Stimulated activated memory B cell treated with anti-CD40 and anti-IgM and Interleukin-4, amounts not matched to agents 10 μg/mL and 1 μg/mL and 100 μg/mL, for 72 hours (primary cell): Measurements from ENCODE around the gene LSM14A.

ENCODE experiments used
- ATAC-seq: fragments of 150-1000 bp; cut with Tn5 transposase; 2 replicates; pipeline ENCODE4 v1.10.0; 2021
- H3K27ac Mint-ChIP-seq: one replicate; pipeline ENCODE4 v1.8.0; 2022; ENCODE audit warnings: mild to moderate bottlenecking, mixed read lengths
- H3K27me3 Mint-ChIP-seq: one replicate; pipeline ENCODE4 v1.8.0; 2022; ENCODE audit warnings: mixed read lengths
- H3K36me3 Mint-ChIP-seq: one replicate; pipeline ENCODE4 v1.8.0; 2022; ENCODE audit warnings: mixed read lengths
- H3K4me1 Mint-ChIP-seq: one replicate; pipeline ENCODE4 v1.8.0; 2022; ENCODE audit warnings: mixed read lengths
- H3K4me3 Mint-ChIP-seq: one replicate; pipeline ENCODE4 v1.8.0; 2022; ENCODE audit warnings: mild to moderate bottlenecking, moderate library complexity, mixed read lengths
- H3K9me3 Mint-ChIP-seq: one replicate; pipeline ENCODE4 v1.8.0; 2022; ENCODE audit warnings: mixed read lengths

The LSM14A gene

DNA sequence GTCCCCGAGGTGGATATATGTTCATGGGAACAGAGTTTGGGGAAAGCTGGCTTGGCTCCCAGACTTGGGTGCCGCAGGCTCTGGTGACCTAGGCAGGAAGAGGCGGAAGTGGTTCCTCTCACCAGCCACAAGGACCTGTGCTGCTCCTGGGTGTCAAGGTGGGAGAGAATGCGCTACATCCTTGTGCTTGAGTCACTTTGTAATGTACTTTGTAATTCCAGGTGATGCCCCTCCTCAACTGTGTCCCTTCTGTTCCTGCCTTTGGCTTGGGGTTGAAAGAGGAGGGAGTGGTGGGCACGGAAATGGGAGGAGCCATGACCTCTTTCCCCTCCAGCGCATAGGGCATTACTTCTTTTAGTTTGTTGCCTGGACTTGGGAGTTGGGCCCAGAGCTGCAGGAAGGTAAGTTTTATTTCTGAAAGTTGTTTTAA is 92.9 kb downstream of the LSM14A start:
- Mint-ChIP-seq H3K4me1 (peaks cover 62% of the 10 kb centered on the region), H3K27me3 (no peaks in the 10 kb centered on the region), H3K4me3 (no peak overlapping the region), H3K9me3 (no peaks in the 10 kb centered on the region), H3K27ac (no peak overlapping the region), H3K36me3 (no peaks in the 10 kb centered on the region)
- ATAC-seq, result no peak

DNA sequence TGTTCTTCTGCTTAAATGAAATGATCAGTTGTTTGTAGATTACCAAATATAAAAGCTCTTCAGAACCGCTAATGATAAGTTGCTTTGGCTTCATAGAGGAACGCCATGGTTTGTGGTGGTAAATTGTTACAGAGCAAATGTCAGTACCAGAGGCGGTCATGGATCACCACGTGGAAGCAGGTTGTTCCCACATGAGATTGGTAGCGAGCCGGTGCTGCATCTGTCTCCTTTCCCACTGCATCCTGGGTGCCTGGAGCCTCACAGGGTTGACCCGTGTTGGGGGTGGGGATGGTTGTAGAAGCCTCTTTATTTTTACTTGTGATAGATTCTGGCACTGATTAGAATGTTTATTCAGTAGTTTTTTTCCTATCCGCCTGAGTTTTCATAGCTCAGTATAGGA is 96.8 kb downstream of the LSM14A start:
- Mint-ChIP-seq H3K27ac (peak overlapping the region; percentile 92), H3K4me3 (peak overlapping the region; percentile 43), H3K36me3 (no peaks in the 10 kb centered on the region), H3K4me1 (peaks cover 78% of the 10 kb centered on the region), H3K9me3 (no peaks in the 10 kb centered on the region), H3K27me3 (no peaks in the 10 kb centered on the region)
- no peak for ATAC-seq

DNA sequence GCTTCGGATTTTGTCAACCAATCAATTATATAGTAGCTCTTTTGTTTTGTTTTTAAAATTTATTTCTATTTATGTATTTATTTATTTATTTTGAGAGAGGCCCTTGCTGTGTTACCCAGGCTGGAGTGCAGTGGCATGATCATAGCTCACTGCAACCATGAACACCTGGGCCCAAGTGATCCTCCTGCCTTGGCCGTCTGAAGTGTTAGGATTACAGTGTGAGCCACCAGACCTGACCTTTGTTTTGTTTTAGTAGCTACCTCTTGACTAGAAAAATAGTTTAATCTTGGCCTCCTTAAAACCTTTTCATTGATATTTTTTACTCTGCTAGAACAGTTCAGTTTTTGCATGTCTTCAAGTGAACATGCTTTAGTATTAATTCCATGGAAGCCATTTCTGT is 97.2 kb downstream of the LSM14A start:
- Mint-ChIP-seq H3K27ac (peak overlapping the region; percentile 92), H3K4me1 (peaks cover 78% of the 10 kb centered on the region)

DNA sequence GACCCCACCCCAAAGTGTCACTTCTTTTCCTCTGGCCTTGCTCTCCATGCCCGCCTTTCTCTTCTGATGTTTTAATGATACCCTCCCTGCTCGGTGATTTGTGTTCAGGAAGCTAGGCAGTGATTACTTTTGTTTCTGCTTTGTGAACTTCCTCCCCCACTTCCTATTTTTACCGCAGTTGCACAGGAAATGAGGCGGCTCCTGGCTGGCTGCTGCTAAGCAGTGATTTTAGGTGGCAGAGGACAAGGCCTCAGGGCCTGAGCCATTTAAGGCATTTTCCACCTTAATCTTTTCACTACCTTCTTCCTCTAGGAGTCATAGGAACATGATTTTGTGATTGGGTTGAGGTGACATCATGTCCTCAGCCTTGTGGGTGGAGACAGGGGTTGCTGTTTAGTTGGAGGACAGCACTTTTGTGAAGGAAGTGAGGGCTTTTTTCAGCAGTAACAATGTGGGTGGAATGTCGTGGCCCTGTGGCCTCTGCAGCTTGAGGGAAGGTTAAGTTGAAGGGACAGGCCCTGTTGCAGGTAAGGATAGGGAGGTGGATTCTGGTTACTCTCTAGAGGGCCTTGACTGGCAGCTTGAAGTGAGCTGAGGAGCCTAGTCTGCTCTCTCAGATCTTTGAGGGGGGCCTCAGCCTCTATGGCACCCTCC is 97.8 kb downstream of the LSM14A start:
- Mint-ChIP-seq H3K27me3 (no peaks in the 10 kb centered on the region), H3K4me3 (peak overlapping the region; percentile 53), H3K9me3 (no peaks in the 10 kb centered on the region), H3K27ac (peak overlapping the region; percentile 92), H3K4me1 (peaks cover 74% of the 10 kb centered on the region), H3K36me3 (no peaks in the 10 kb centered on the region)
- ATAC-seq, result peak; percentile 92

More for the DNA sequence above, 97.2 kb downstream of the LSM14A start:
- Mint-ChIP-seq H3K9me3 (no peaks in the 10 kb centered on the region), H3K27me3 (no peaks in the 10 kb centered on the region), H3K36me3 (no peaks in the 10 kb centered on the region), H3K4me3 (peak overlapping the region; percentile 53)
- ATAC-seq, result peak; percentile 38

DNA sequence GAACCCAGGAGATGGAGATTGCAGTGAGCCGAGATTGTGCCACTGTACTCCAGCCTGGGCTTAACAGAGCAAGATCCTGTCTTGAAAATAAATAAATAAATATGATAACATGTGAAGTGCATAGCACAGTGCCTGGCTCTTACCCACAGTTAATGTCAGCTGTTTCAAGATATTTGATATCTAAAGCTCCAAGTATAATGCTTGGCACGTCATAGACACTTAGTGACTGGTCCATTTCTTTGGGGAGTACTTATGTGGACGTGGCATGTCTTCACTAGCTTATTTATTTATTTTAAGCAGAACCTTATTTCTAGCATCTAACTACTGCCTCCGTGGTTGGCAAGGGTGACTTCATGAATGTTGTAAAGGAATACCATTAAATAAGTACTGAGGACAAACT is 100.8 kb downstream of the LSM14A start:
- ATAC-seq, result no peak
- Mint-ChIP-seq H3K27ac (peak overlapping the region; percentile 79), H3K36me3 (no peaks in the 10 kb centered on the region), H3K4me3 (no peak overlapping the region), H3K9me3 (no peaks in the 10 kb centered on the region), H3K4me1 (peaks cover 75% of the 10 kb centered on the region), H3K27me3 (no peaks in the 10 kb centered on the region)

DNA sequence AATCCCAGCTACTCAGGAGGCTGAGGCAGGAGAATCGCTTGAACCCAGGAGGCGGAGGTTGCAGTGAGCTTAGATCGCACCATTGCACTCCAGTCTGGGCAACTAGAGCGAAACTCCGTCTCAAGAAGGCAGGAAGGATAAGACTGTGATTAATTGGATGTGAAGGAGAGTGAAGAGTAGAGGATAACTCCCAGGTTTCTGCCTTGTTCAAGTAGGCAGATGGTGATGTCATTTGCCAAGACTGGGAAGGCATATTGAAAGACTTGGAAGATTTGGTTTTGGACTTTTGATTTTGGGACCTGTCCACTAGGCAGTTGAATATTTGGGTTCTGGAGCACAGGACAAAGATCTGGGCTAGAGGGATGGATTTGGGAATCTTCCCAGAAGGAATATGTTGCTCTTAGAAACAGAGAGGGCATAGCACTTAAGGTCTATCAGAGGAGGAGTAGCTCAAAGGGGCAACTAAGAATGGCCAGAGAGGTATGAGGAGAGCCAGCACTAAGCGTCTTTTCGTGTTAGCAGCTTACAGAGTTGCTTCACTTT is 102.1 kb downstream of the LSM14A start:
- no peaks in the 10 kb centered on the region for H3K9me3 Mint-ChIP-seq
- peak overlapping the region; percentile 79 for H3K27ac Mint-ChIP-seq
- no peak for ATAC-seq
- H3K4me3 Mint-ChIP-seq, result no peak overlapping the region
- H3K4me1 Mint-ChIP-seq, result peaks cover 74% of the 10 kb centered on the region
- H3K36me3 Mint-ChIP-seq, result peaks cover 5% of the 10 kb centered on the region
- no peaks in the 10 kb centered on the region for H3K27me3 Mint-ChIP-seq

DNA sequence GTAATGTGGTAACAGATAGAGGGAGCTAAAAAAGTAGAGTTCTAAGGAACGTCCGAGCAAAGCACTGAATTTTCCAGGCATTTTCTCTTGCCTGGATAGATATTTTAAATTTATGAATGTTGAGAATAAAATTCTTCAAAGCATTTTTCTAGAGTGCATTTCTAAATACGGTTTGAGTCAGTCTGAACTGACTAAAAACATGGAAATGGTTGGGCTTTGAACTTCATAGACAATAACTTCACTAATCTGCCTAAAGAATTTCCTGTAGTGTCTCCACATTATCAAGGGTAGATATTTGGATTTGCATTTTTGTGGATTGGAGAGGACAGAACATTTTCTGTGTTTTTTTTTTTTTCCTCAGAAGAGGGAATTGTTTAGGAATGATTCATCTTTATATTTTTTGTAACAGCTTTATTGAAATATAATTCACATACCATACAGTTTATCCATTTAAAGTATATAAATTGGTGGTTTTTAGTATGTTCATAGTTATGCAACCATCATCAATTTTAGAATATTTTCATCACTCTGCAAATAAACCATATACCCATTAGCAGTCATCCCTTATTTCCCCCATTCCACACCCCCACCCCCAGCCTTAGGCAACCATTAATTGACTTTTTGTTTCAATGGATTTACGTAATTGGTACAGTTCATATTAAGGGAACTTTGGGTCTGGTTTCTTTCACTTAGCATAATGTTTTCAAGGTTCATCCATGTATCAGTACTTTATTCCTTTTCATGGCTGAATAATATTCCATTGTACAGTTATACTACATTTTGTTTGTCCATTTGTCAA is 102.7 kb downstream of the LSM14A start:
- Mint-ChIP-seq H3K36me3 (peaks cover 5% of the 10 kb centered on the region), H3K9me3 (no peaks in the 10 kb centered on the region), H3K27me3 (no peaks in the 10 kb centered on the region), H3K4me3 (no peak overlapping the region), H3K27ac (peak overlapping the region; percentile 79), H3K4me1 (peaks cover 68% of the 10 kb centered on the region)
- no peak for ATAC-seq

DNA sequence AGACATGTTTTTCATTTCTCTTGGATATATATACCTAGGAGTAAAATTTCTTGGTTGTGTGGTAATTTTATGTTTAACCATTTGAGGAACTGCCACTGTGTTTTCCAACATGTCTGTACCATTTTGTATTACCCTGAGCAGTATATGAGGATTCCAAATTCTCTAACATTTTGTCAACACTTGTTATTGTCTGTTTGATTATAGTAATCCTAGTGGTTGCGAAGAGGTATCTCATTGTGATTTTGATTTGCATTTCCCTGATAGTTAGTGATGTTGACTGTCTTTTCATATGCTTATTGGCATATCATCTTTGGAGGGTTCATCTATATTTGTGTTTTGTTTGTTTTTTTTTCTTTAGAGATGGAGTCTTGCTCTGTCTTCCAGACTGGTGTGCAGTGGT is 103.4 kb downstream of the LSM14A start:
- ATAC-seq, result no peak
- Mint-ChIP-seq H3K4me3 (no peak overlapping the region), H3K27me3 (no peaks in the 10 kb centered on the region), H3K36me3 (peaks cover 5% of the 10 kb centered on the region), H3K9me3 (no peaks in the 10 kb centered on the region), H3K4me1 (peaks cover 61% of the 10 kb centered on the region), H3K27ac (peak overlapping the region; percentile 46)

DNA sequence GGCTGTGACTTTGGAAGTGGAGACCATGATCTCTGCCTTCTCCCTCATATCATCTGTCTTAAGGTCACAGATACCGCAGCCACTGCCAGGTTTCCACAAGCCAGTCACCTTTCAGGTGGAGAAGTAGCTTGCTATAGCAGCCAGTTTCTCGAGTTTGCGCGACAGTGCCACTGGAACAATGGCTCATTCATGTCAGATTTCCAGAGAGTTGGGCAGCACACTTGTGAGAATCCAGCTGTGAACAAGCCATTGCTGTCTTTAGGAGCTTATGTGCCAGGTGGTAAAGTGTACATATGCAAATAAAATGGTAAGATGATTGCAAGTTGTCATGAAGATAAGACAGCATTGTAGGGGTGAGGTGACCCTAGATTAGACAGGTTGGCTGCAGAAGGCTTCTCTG is 104.3 kb downstream of the LSM14A start:
- no peak for ATAC-seq
- H3K36me3 Mint-ChIP-seq, result peaks cover 5% of the 10 kb centered on the region
- no peaks in the 10 kb centered on the region for H3K27me3 Mint-ChIP-seq
- H3K4me3 Mint-ChIP-seq, result no peak overlapping the region
- H3K9me3 Mint-ChIP-seq, result no peaks in the 10 kb centered on the region
- peaks cover 58% of the 10 kb centered on the region for H3K4me1 Mint-ChIP-seq
- peak overlapping the region; percentile 46 for H3K27ac Mint-ChIP-seq

DNA sequence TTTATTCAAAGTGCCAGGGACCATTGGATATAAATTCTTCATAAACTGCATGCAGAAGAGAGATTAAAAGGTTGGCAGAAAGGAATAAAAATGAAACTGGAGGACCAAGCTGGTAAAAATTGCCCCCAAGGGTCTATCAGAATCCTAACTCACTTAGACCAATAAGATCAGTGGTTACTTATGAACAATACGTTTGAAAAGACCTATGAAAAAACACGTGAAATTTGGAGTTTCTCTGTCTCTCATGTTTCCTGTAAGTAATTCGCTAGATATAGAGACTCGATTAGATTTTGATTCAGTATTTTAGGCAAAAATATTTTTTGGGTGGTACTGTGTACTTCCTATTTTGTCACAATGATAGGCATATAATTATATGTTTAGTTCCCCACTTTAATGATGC is 104.9 kb downstream of the LSM14A start:
- Mint-ChIP-seq H3K27me3 (no peaks in the 10 kb centered on the region), H3K4me3 (no peak overlapping the region), H3K27ac (peak overlapping the region; percentile 46), H3K9me3 (no peaks in the 10 kb centered on the region), H3K4me1 (peaks cover 58% of the 10 kb centered on the region), H3K36me3 (peaks cover 12% of the 10 kb centered on the region)
- ATAC-seq, result no peak

DNA sequence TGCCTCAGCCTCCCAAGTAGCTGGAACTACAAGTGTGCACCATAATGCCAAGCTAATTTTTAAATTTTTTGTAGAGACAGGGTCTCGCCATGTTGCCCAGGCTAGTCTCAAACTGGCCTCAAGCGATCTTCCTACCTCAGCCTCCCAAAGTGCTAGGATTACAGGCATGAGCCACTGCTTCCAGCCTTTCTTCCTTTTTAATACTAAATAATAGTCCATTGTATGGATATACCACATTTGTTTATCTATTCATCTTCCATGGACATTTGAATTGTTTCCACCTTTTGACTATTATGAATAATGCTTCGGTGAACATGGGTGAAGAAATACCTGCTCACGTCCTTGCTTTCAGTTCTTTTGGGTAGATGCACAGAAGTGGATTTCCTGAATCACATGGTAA is 106.5 kb downstream of the LSM14A start:
- Mint-ChIP-seq H3K9me3 (no peaks in the 10 kb centered on the region), H3K4me1 (peaks cover 59% of the 10 kb centered on the region), H3K27ac (no peak overlapping the region), H3K36me3 (peaks cover 12% of the 10 kb centered on the region), H3K27me3 (no peaks in the 10 kb centered on the region), H3K4me3 (no peak overlapping the region)
- ATAC-seq, result no peak
